AG04449 (cell line): ENCODE results near the gene DUSP16.

Experiments used
- CTCF ChIA-PET: fragments of 350-600 bp; formaldehyde crosslinking; extraction: SDS; loops from one replicate; lab custom pipeline; 2021; ENCODE audit warnings: antibody characterized with exemption; lab: Yijun Ruan, JAX
- POLR2A ChIA-PET: fragments of 400-600, 350-600 bp; formaldehyde crosslinking; extraction: SDS; loops from one replicate; lab custom pipeline; 2020; ENCODE audit warnings: antibody characterized with exemption, inconsistent platforms; lab: Yijun Ruan, JAX
- DNase-seq: peaks from one replicate; pipeline ENCODE4 v3.0.0-alpha.2; 2010; ENCODE audit warnings: low read depth, low spot score
- H3K4me3 ChIP-seq: 2 replicates; pipeline ENCODE4 v1.5.1; 2011; ENCODE audit warnings: low read depth, mild to moderate bottlenecking, control low read depth, low read length
- CTCF ChIP-seq: IDR thresholded peaks from one replicate; pipeline ENCODE4 v1.5.1; 2011; ENCODE audit warnings: mild to moderate bottlenecking, moderate library complexity, low read length, control low read depth, inconsistent platforms; ENCODE audit not compliant: insufficient read depth; ENCODE audit errors: missing control alignments

DUSP16 gene

DNA sequence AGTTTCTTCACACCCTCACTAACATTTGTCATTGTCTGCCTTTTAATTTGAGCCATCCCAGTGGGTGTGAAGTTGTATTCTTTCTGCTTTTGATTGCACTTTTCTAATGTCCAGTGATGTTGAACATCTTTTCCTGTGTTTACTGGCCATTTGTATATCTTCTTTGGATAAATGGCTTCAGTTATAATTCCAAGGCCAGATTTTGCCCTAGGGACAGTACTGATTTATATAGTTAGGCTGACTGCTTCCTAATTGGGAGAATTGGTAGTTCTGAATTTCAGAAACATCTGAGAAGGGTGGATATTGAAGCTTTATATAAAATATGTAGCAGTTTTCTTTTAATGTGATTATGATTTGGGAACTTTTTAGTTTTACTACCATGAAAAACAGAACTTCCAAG is 108.3 kb downstream of the DUSP16 start:
- H3K4me3 ChIP-seq: no peak overlapping the region
- no peak for DNase-seq
- POLR2A ChIA-PET: no interaction called here
- TF ChIP-seq CTCF: no peak
- CTCF ChIA-PET: no interaction called here

DNA sequence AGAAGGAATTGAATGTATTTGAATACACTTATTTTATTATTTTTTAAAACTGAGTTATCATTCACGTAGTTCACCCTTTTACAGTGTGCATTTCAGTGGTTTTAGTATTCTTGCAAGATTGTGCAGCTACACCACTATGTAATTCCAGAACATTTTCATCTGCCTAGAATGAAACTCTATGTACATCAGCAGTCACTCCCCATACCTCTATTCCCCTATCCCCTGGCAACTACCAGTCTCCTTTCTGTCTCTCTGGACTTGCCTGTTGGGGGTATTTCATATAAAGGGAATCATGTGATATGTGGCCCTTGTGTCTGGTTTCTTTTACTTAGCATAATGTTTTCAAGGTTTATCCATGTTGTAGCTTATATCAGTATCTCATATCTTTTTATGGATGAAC is 109.0 kb downstream of the DUSP16 start:
- POLR2A ChIA-PET: no interaction called here

DNA sequence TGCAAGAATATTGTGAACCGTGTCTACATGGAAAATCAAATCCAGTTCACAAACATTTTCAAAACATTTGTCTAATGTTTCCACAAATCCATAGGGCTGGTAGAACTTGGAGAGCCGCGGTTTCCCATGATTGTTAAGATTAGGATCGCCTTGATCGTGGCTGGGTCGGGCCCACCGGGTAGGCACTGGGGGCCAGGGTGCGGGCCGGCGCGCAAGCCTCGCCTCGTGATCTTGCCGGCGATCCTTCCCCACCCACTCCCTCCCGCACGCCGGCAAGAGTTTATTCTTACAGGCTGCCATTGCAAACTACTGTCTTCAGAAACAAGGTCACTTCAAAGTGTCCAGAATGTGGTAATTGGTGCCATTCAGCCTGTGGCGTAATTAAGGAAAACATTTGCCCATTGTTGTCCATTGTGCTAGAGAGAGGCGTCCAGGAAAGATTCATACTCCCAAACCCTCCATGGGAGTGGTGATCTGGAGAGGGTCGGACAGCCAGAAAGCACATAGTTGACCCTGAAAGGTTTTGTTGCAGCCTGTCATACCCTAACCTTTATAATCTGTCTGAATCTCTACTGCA is 110.2 kb downstream of the DUSP16 start:
- no peak for TF ChIP-seq CTCF
- no peak for DNase-seq
- CTCF ChIA-PET: no interaction called here
- H3K4me3 ChIP-seq: no peak overlapping the region
- POLR2A ChIA-PET: no interaction called here

More for the DNA sequence above, 109.0 kb downstream of the DUSP16 start:
- CTCF ChIA-PET: no interaction called here
- no peak for DNase-seq
- no peak overlapping the region for H3K4me3 ChIP-seq
- no peak for TF ChIP-seq CTCF

- TF ChIP-seq CTCF: no peak
- ChIA-PET POLR2A (no interaction called here), CTCF (no interaction called here)
- no peak overlapping the region for H3K4me3 ChIP-seq
- DNase-seq: no peak
These were observed 111.6 kb downstream of the DUSP16 start for GRCh38 chr12:12451098-12451497.

DNA sequence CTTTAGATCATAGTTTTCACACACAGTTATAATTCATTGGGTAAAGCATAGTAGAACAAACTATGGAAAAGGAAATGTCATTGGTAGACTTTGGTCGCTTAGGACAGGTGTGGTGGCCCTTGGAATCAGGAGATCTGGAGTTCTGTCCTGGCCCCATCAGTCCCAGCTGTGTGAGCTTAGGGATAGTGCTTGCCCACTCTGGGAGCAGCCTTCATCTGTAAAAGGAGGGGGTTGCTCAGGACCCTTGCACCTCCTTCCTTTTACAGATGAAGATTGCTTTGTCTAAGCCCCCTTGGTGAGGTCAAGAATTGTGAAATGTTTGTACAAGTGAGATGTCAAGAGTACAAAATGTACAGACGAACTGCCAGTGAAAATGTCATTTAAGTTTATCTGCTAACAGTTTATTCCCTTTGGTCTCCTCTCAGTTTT is 112.6 kb downstream of the DUSP16 start:
- no peak for TF ChIP-seq CTCF
- DNase-seq: no peak
- H3K4me3 ChIP-seq: no peak overlapping the region
- POLR2A ChIA-PET: no interaction called here
- CTCF ChIA-PET: no interaction called here

- TF ChIP-seq CTCF: no peak
- no peak for DNase-seq
- ChIA-PET POLR2A (no interaction called here), CTCF (interaction anchor here (1.0 kb wide), 1 partner anchor 24 kb away, joined by 3 read pairs; no protein-coding TSS in a partner anchor)
- H3K4me3 ChIP-seq: no peak overlapping the region
These were observed 113.1 kb downstream of the DUSP16 start for GRCh38 chr12:12449533-12450025.
